HG03139 (cell line): Measurements from ENCODE around the gene KLHL6.
"Not testable (repeated sequence)": the region's sequence is repeated elsewhere in the genome, so short reads cannot be mapped to it uniquely, and the experiment has no call there.

Experiments
- ATAC-seq: cut with Tn5 transposase; IDR thresholded peaks from one replicate; pipeline ENCODE4 v1.9.1; 2021; ENCODE audit not compliant: unreplicated experiment

The KLHL6 gene

GRCh38 chr3:183448369-183449128 is 107.0 kb downstream of the KLHL6 start:
- no peak for ATAC-seq

GRCh38 chr3:183447206-183448001 is 108.1 kb downstream of the KLHL6 start:
- no peak for ATAC-seq

DNA sequence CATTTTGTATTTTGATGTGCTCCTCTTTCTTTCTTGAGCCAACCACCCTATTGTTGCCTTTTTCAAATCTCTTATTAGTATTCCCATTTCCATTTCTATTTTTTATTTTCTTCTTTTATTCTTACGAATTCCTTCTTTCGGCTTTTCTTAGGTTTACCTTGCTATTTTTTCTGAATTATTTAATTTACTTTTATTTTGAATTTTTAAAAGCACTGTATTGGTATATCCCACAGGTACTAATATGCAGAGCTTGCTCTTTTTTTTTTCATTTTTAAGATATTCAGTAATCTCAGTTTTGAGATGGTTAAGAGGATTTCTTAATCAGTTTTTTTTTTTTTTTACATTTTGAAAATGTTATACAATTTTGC is 108.7 kb downstream of the KLHL6 start:
- no peak for ATAC-seq

DNA sequence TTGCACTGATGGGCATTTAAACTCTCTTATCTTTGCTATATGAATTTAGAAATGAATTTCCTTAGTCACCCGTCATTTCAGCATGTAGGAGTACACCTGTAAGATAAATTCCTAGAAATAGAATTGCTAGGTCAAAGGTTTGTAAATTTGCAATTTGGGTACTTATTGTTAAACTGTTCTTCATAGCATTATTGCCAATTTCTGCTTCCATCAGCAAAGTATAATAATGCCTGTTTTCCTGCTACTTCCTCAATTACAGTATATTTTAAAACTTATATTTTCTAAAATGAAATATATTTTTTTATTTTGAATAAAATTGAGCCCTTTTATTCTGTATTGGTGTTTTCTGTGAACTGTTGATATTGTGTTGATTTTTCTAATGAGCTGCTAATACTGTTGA is 110.8 kb downstream of the KLHL6 start:
- ATAC-seq: no peak

DNA sequence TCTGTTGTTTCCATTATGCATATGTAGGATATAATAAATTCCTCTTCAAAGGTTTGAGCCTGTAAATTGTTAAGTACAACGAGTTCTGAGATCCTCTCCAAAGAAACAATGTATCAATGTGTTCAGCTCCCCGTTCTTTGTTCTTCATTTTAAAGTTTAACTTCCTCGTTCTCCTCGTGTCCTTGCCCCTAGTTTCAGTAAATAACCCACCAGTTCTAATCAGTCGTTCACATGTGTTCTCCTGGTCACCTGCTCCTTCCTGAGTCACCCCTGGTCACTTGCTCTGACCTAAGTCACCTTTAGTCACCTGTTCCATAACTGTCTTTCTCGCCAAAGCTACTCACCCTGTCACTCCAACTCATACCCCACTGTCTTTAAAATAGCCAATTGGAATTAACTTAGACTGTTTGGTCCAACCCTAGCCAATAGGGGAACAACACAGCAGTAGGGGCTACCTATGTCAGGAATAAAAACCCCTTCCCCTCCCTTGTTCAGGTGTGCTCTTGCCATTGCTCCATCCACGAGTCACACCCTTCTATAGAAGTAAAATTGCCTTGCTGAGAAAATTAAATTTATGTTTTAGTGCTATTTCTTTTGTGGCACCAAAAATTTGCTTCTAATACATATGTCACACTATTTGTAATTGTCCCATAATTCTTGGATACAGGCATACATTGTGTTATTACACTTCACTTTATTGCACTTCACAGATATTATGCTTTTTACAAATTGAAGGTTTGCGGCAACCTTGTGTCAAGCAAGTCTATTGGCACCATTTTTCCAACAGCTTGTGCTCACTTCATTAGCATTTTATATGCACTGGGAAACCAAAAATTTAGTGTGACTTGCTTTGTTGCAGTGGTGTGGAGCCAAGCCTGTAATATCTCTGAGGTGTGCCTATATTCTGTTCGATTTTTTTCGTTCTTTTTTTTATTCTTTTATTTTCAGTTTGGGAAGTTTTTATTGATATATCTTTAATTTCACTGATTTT is 111.8 kb downstream of the KLHL6 start:
- no peak for ATAC-seq

GRCh38 chr3:183442994-183443393 is 112.5 kb downstream of the KLHL6 start:
- ATAC-seq: no peak

DNA sequence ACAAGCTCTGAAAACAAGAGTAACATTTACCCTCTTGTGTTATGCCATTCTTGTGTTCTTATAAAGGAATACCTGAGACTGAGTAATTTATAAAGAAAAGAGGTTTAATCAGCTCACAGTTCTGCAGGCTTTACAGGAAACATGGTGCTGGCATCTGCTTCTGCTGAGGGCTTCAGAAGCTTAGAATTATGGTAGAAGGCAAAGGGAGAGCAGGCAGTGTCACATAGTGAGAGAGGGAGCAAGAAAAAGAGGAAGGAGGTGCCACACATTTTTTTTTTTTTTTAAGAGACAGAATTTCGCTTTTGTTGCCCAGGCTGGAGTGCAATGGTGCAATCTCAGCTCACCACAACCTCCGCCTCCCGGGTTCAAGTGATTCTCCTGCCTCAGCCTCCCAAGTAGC is 115.0 kb downstream of the KLHL6 start:
- not testable (repeated sequence) for ATAC-seq

DNA sequence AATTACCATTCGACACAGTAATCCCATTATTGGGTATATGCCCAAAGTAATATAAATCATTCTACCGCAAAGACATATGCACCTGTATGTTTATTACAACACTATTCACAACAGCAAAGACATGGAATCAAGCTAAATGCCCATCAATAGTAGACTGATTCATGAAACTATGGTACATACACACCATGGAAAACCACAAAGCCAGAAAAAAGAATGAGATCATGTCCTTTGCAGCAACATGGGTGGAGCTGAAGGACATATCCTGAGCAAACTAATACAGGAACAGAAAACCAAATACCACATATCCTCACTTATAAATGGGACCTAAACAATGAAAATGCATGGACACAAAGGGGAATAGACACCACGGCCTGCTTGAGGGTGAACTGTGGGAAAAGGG is 116.0 kb downstream of the KLHL6 start:
- ATAC-seq: no peak

DNA sequence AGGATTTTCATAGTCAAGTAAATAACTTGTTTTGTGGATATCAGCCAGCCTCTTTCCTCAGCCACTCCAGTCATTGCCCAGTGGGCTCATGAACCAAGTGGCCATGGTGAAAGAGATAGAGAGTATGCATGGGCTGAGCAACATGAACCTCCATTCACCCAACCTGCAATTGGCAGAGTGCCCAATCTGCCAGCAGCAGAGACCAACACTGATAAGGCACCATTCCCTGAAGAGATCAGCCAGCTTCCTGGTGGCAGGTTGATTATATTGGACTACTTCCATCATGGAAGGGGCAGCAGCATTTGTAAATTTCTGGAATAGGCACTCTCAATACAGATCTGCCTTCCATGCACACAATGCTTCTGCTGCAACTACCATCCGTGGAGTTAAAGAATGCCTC is 116.8 kb downstream of the KLHL6 start:
- ATAC-seq: no peak

- ATAC-seq: no peak
Measured at GRCh38 chr3:183437666-183438564, 117.6 kb downstream of the KLHL6 start.
